ENCODE results near the gene MDP1. TPM values are rescaled to one million over a fixed set of nuclear protein-coding genes. Genes with fewer than 3 reads are reported as not detected.

Gene MDP1
- total RNA-seq, 1 experiment from 2014 or later = 18.8 TPM

- no CpG with 5 or more reads among the region's 6 CpGs for WGBS (ENCODE audit: extremely low coverage, insufficient read length, low lambda C conversion rate)
- Histone ChIP-seq H2AFZ (ENCODE audit: low read length) (no peak overlapping the region), H3K4ac (ENCODE audit: low read depth, low read length) (no peak overlapping the region), H3K56ac (ENCODE audit: insufficient read length, low read depth, low read length) (no peak overlapping the region), H3T11ph (ENCODE audit: low read length) (no peak overlapping the region), H3K79me1 (ENCODE audit: insufficient read depth, low read depth, low read length, poor library complexity, severe bottlenecking) (no peaks in the 10 kb centered on the region), H3K79me2 (ENCODE audit: insufficient read depth, low read length) (no peaks in the 10 kb centered on the region), H2BK15ac (ENCODE audit: low read depth, low read length) (no peak overlapping the region), H2BK120ac (ENCODE audit: low read depth, low read length, poor library complexity, severe bottlenecking) (no peak overlapping the region), H3K23me2 (ENCODE audit: insufficient read length, low read depth, low read length, poor library complexity, severe bottlenecking) (peaks cover 13% of the 10 kb centered on the region), H4K8ac (replicated peaks; ENCODE audit: insufficient read length, low read depth, low read length) (no peak overlapping the region), H3K27ac (ENCODE audit: insufficient read length, low read depth, low read length) (no peak overlapping the region), H3K9ac (ENCODE audit: extremely low read depth, insufficient read length, low read length) (no peak overlapping the region), H3K27me3 (ENCODE audit: insufficient read depth, low read length) (no peaks in the 10 kb centered on the region), H3K4me2 (ENCODE audit: insufficient read depth, insufficient read length, low read length) (no peak overlapping the region), H3K4me1 (ENCODE audit: insufficient read depth, low read length) (0 out of 2 replicates have a peak, but pooled peaks cover 6% of the 10 kb centered on the region), H4K5ac (ENCODE audit: insufficient read length, low read depth, low read length) (no peak overlapping the region), H4K91ac (ENCODE audit: insufficient read length, low read depth, low read length) (no peak overlapping the region), H2BK20ac (ENCODE audit: low read depth, low read length, poor library complexity, severe bottlenecking) (no peak overlapping the region), H3K23ac (ENCODE audit: insufficient read length, low read depth, low read length) (no peak overlapping the region), H2AK5ac (ENCODE audit: insufficient read length, low read length) (no peak overlapping the region), H2BK5ac (ENCODE audit: insufficient read length, low read length) (no peak overlapping the region), H2BK12ac (ENCODE audit: insufficient read length, low read depth, low read length) (no peak overlapping the region), H3K14ac (ENCODE audit: insufficient read depth, low read length) (no peak overlapping the region), H3K9me3 (ENCODE audit: control insufficient read depth, low read depth, low read length) (no peaks in the 10 kb centered on the region), H3K18ac (ENCODE audit: insufficient read length, low read depth, low read length) (no peak overlapping the region), H4K20me1 (ENCODE audit: control insufficient read depth, insufficient read depth, insufficient read length) (peaks cover 2% of the 10 kb centered on the region)
- TF ChIP-seq, protein P1, sequence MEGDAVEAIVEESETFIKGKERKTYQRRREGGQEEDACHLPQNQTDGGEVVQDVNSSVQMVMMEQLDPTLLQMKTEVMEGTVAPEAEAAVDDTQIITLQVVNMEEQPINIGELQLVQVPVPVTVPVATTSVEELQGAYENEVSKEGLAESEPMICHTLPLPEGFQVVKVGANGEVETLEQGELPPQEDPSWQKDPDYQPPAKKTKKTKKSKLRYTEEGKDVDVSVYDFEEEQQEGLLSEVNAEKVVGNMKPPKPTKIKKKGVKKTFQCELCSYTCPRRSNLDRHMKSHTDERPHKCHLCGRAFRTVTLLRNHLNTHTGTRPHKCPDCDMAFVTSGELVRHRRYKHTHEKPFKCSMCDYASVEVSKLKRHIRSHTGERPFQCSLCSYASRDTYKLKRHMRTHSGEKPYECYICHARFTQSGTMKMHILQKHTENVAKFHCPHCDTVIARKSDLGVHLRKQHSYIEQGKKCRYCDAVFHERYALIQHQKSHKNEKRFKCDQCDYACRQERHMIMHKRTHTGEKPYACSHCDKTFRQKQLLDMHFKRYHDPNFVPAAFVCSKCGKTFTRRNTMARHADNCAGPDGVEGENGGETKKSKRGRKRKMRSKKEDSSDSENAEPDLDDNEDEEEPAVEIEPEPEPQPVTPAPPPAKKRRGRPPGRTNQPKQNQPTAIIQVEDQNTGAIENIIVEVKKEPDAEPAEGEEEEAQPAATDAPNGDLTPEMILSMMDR (conservative IDR thresholded peaks at IDR 0.05) = no peak
- no peaks in the 10 kb centered on the region for H3K9me3 Mint-ChIP-seq
- peaks cover 10 to 17% of the 10 kb centered on the region in 2 experiments for H3K4me1 Mint-ChIP-seq
- no peaks in the 10 kb centered on the region for H3K27me3 Mint-ChIP-seq (ENCODE audit: low read depth)
- peaks cover 35 to 68% (median 67%) of the 10 kb centered on the region in 3 experiments; a peak in 6 of 7 replicates for H3K36me3 Mint-ChIP-seq (ENCODE audit: insufficient read depth in 1 of 3, low read depth in 3 of 3)
- no peak overlapping the region; a peak in 1 of 7 replicates for H3K27ac Mint-ChIP-seq
- DNase-seq = no peak
- no peak overlapping the region for H3K4me3 Mint-ChIP-seq
These were observed 21.0 kb upstream of the MDP1 start for GRCh38 chr14:24236689-24237462.
